GM21619 (cell line): ENCODE results near the gene SHB.
"Not testable (repeated sequence)": the region's sequence is repeated elsewhere in the genome, so short reads cannot be mapped to it uniquely, and the experiment has no call there.

ENCODE experiments used
- ATAC-seq: cut with Tn5 transposase; IDR thresholded peaks from one replicate; pipeline ENCODE4 v1.9.1; 2021; ENCODE audit not compliant: unreplicated experiment

SHB gene

GRCh38 chr9:37908283-37908682 is 160.7 kb downstream of the SHB start:
- no peak for ATAC-seq

GRCh38 chr9:37906312-37907239 is 162.5 kb downstream of the SHB start:
- ATAC-seq = no peak

GRCh38 chr9:37905776-37906175 is 163.3 kb downstream of the SHB start:
- no peak for ATAC-seq

- ATAC-seq = no peak
These were observed 163.9 kb downstream of the SHB start for GRCh38 chr9:37905131-37905505.

- no peak for ATAC-seq
These were observed 164.4 kb downstream of the SHB start for GRCh38 chr9:37904445-37905130.

GRCh38 chr9:37903647-37904444 is 165.2 kb downstream of the SHB start, which contains the start of gene SLC25A51:
Gene SLC25A51 (minus strand): TSS chr9:37904127. CDS start chr9:37888550, 15,577 bp downstream.
- peak; percentile 75 for ATAC-seq

- peak; percentile 17 for ATAC-seq
These were observed 166.0 kb downstream of the SHB start for GRCh38 chr9:37902796-37903646.

- no peak for ATAC-seq
These were observed 166.9 kb downstream of the SHB start for GRCh38 chr9:37902131-37902530.

- no peak for ATAC-seq
These were observed 170.0 kb downstream of the SHB start for GRCh38 chr9:37899041-37899440.

GRCh38 chr9:37897665-37898064 is 171.4 kb downstream of the SHB start:
- no peak for ATAC-seq

GRCh38 chr9:37892063-37892462 is 177.0 kb downstream of the SHB start:
- no peak for ATAC-seq

- ATAC-seq = not testable (repeated sequence)
These were observed 178.0 kb downstream of the SHB start for GRCh38 chr9:37891042-37891441.

GRCh38 chr9:37889536-37889935 is 179.5 kb downstream of the SHB start:
- no peak for ATAC-seq

GRCh38 chr9:37887977-37888583 is 180.9 kb downstream of the SHB start:
- not testable (repeated sequence) for ATAC-seq

- ATAC-seq = no peak
These were observed 188.0 kb downstream of the SHB start for GRCh38 chr9:37880916-37881479.

GRCh38 chr9:37876376-37876775 is 192.7 kb downstream of the SHB start:
- ATAC-seq = no peak

GRCh38 chr9:37873955-37874354 is 195.1 kb downstream of the SHB start:
- no peak for ATAC-seq

GRCh38 chr9:37870799-37871176 is 198.2 kb downstream of the SHB start:
- ATAC-seq = no peak

- no peak for ATAC-seq
These were observed 198.8 kb downstream of the SHB start for GRCh38 chr9:37870081-37870798.
